Adipocyte (in vitro differentiated cells): Measurements from ENCODE around the gene CFAP298.

Experiments used
- DNase-seq: peaks from one replicate; pipeline ENCODE4 v3.0.0-alpha.2; 2015; ENCODE audit warnings: low read depth
- H3K27me3 ChIP-seq: replicated peaks from 2 replicates; pipeline ENCODE4 v1.7.0; 2013; ENCODE audit warnings: mild to moderate bottlenecking, low read length, moderate library complexity; ENCODE audit not compliant: control insufficient read depth, insufficient read depth
- H3K36me3 ChIP-seq: 2 replicates; pipeline ENCODE4 v1.7.0; 2013; ENCODE audit warnings: low read length, mild to moderate bottlenecking, moderate library complexity; ENCODE audit not compliant: control insufficient read depth, insufficient read depth, severe bottlenecking
- H3K4me1 ChIP-seq: 2 replicates; pipeline ENCODE4 v1.7.0; 2013; ENCODE audit warnings: mild to moderate bottlenecking, low read length, moderate library complexity; ENCODE audit not compliant: control insufficient read depth, insufficient read depth
- H3K4me3 ChIP-seq: 2 replicates; pipeline ENCODE4 v1.7.0; 2013; ENCODE audit warnings: mild to moderate bottlenecking, low read length, moderate library complexity
- H3K9ac ChIP-seq: 2 replicates; pipeline ENCODE4 v1.7.0; 2013; ENCODE audit warnings: mild to moderate bottlenecking, low read length, moderate library complexity
- H3K9me3 ChIP-seq: 2 replicates; pipeline ENCODE4 v1.7.0; 2013; ENCODE audit warnings: mild to moderate bottlenecking, low read length, moderate library complexity; ENCODE audit not compliant: control insufficient read depth

CFAP298 gene

DNA sequence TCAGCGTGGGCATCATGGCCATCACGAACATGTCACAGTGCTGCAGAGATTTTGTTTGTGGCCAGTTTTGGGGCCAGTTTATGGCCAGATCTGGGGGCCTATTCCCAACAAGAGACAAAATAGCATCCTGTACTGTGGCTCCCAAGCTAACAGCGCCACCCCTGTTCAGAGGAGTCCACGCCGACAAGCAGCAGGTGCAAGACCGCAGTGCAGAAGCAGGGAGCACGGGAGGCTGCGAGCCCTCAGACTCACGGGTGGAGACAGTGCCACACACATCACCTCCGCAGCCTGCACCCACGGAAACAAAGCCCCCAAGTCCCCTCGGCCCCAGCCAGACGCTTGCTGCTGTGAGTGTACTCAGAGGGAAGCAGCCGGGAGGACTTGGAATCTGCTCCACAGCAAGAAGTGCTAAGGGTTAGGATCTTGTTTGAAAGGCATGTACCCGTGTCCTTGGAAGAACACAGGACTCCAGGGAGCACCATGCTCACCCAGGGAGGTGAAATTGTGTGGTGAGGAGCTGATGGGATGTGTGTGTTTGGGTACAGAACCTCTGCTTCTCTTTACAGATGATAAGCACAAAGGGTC, 34.0 kb downstream of the CFAP298 start:
- Histone ChIP-seq H3K9ac (no peak overlapping the region), H3K36me3 (no peaks in the 10 kb centered on the region), H3K4me1 (no peaks in the 10 kb centered on the region), H3K9me3 (peaks cover 6% of the 10 kb centered on the region), H3K27me3 (peaks cover 44% of the 10 kb centered on the region), H3K4me3 (no peak overlapping the region)
- no peak for DNase-seq

DNA sequence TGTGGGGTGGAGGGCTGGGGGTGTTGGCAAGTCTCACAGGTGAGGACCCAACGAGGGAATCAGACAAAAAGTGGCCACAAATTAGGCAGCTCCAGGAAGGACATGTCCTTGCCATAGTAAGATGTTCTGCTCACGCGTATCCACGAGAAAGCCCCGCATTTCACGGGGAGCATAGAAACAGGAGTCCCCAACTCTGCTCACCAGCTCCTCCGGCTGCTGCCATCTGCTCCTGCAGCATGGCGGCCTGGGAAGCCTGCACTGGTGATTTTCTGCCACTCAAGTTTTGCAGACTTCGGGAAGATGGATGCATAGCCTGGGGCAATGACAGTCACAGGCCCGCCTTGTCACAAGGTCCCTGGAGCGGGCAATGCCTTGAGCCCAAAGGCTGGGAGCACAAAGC, 36.2 kb downstream of the CFAP298 start:
- Histone ChIP-seq H3K9me3 (peaks cover 6% of the 10 kb centered on the region), H3K4me1 (no peaks in the 10 kb centered on the region), H3K9ac (no peak overlapping the region), H3K36me3 (no peaks in the 10 kb centered on the region), H3K27me3 (peaks cover 36% of the 10 kb centered on the region), H3K4me3 (no peak overlapping the region)
- DNase-seq: no peak

DNA sequence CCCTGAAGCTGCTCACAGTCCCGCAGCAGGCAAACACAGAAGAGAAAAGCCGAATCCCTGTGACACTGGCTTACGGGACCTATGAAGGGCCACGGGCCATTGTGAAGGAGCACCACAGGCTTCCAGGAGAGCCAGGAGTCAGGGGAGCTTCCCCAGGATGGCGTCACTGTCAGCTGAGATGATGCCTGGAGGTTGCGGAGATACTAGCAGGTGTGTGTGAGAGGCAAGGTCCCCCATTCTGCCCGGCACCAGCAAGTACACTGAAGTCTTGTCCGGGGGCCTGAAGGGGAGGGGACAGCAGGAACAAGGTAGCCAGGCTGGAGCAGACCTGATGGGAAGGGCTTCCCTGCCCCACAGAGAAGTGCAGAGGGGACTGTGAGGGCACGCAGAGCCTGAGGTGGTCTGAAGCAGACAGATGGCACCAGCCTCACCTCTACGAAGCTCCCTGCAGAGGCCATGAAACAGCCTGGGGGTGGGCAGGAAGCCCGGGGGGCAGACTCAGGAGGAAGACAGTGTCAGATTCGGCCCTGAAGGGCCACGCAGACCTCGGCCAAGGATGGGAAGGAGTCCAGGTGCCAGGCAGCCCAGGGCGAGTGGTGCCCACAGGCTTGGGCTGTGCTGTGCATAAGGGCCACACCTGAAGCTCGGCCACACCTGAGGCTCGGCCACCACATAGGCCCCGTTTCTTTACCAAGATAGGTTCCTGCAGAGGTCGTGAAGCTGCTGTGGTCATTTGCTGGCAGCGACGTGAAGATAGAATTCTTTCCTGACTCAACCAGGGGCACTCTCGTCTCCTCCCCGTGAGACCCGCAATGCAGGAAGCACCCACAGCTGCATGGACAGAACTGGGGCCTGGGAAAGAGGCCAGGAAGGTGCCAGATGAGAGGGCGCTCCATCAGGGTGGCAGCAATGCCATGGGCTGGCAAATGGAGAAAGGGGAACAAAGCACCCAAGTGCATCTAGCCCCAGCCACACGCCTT, 36.9 kb downstream of the CFAP298 start:
- H3K4me3 ChIP-seq: no peak overlapping the region
- DNase-seq: no peak
- no peaks in the 10 kb centered on the region for H3K4me1 ChIP-seq
- H3K36me3 ChIP-seq: no peaks in the 10 kb centered on the region
- peaks cover 36% of the 10 kb centered on the region for H3K27me3 ChIP-seq
- peaks cover 6% of the 10 kb centered on the region for H3K9me3 ChIP-seq
- H3K9ac ChIP-seq: no peak overlapping the region

DNA sequence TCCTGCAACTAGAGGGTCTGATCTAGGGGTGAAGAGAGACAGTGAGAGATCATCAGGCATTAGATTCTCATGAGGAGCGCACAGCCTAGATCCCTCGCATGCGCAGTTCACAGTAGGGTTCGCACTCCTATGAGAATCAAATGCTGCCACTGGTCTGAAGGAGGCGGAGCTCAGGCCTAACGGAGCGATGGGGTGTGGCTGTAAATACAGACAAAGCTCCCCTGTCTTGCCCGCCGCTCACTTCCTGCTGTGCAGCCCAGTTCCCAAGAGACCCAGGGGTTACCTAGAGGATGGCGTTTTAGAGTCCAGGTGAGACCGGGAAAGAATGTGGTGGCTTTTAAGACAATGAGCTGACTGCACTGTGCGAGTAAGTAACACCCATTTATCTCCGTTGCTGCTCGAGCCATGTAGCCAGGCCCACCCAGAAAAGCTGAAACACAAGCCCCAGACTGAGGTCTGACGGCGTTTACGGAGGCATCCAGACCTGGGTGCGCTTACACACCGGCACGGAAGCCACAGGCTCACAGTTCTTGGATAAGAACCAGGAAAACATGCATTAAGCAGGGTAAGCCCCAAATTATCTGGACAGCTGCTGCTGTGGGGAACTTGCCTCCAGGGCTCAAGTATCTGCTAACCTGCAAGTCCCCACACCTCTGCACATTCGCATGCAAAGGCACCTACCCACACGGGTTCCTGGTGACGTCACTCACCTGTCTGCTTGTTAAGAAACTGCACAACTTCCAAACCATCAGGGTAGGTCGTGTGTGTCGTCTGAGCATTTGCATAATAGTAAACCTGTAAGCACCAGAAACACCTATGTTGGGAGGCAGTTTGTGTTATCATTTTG, 39.4 kb downstream of the CFAP298 start:
- DNase-seq: no peak
- Histone ChIP-seq H3K36me3 (no peaks in the 10 kb centered on the region), H3K9me3 (no peaks in the 10 kb centered on the region), H3K27me3 (peaks cover 17% of the 10 kb centered on the region), H3K4me1 (peaks cover 4% of the 10 kb centered on the region), H3K4me3 (no peak overlapping the region), H3K9ac (no peak overlapping the region)

DNA sequence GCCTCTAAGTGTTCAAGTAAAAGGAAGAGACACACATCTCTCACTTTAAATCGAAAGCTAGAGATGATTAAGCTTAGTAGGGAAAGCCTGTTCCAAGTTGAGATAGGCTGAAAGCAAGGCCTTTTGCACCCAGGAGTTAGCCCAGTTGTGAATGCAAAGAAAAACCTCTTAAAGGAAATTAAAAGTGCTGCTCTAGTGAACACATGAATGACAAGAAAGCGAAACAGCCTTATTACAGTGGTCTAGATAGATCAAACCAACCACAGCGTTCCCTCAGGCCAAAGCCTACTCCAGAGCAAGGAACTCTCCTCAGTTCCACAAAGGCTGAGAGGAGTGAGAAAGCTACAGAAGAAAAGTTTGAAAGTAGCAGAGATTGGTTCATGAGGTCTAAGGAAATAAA, 41.7 kb downstream of the CFAP298 start:
- Histone ChIP-seq H3K27me3 (peaks cover 17% of the 10 kb centered on the region), H3K9ac (no peak overlapping the region), H3K4me1 (peaks cover 4% of the 10 kb centered on the region), H3K4me3 (no peak overlapping the region), H3K36me3 (no peaks in the 10 kb centered on the region), H3K9me3 (peaks cover 2% of the 10 kb centered on the region)
- no peak for DNase-seq

DNA sequence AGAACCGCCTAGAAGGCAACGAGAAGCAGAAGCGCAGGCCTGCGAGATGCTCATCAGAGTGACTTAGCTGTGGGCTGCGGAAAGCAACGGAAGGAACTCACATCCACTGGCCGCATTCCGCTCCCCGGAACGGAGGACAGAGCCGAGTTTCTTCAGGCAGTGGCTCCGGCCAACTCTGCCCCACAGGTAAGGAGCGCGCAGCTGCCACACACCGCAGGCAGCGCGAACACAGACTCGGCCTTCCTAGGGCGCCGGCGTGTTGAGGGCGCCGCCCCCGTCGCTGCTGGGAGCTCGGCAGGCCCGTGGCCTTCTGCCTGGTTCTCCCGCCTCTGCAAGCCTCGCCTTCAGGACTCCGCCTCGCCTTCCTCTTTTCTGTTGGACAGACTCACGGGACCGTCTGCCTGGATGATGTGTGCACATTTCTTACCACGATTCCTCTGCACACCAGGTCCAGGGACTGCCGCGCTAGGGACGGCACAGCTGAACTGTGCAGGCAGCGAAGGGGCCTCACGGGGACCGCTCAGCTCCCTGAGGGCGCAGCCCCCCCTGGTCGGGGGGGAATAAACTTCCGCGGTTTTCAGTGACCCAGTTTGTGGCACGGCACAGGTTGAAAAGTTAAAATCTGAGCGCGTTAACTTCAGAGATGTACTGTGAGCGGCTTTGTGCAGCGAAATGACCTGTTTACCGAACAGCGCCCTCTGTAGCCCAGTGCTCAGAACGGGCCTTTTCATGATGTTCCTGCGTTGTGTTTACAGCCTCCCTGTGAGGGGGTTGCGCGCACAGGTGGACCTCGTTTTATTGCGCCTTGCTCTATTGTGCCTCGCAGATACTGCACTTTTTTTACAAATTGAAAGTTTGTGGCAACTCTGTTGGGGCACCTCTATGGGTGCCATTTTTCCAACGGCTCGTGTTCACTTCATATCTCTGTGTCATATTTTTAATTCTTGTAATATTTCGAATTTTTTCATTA, 42.6 kb downstream of the CFAP298 start:
- H3K4me1 ChIP-seq: peaks cover 4% of the 10 kb centered on the region
- H3K9ac ChIP-seq: peak overlapping the region; percentile 80
- peak overlapping the region; percentile 83 for H3K4me3 ChIP-seq
- no peaks in the 10 kb centered on the region for H3K36me3 ChIP-seq
- H3K9me3 ChIP-seq: peaks cover 11% of the 10 kb centered on the region
- DNase-seq: peak; percentile 93
- H3K27me3 ChIP-seq: peaks cover 11% of the 10 kb centered on the region

DNA sequence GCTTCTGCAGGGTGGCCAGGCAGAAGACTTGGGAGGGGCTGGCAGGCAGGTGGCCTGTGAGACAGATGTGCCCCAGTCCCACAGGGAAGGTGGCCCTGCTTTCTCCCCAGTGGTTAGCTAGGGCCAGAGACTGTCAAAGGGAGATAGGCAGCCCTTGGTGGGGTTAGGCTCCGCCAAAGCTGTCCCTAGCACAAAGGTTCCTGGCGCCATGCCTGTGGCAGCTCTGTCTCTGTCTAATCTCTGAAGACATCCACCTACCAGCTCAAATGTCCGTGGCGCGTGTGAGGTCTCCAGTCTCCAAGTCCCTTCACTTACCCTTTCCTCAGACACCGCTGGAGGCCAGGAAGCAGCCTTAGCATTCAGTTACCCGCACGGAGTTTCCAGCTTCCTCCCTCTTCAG, 44.6 kb downstream of the CFAP298 start:
- Histone ChIP-seq H3K4me1 (peaks cover 4% of the 10 kb centered on the region), H3K9me3 (peaks cover 17% of the 10 kb centered on the region), H3K4me3 (no peak overlapping the region), H3K27me3 (no peaks in the 10 kb centered on the region), H3K36me3 (no peaks in the 10 kb centered on the region), H3K9ac (no peak overlapping the region)
- no peak for DNase-seq

DNA sequence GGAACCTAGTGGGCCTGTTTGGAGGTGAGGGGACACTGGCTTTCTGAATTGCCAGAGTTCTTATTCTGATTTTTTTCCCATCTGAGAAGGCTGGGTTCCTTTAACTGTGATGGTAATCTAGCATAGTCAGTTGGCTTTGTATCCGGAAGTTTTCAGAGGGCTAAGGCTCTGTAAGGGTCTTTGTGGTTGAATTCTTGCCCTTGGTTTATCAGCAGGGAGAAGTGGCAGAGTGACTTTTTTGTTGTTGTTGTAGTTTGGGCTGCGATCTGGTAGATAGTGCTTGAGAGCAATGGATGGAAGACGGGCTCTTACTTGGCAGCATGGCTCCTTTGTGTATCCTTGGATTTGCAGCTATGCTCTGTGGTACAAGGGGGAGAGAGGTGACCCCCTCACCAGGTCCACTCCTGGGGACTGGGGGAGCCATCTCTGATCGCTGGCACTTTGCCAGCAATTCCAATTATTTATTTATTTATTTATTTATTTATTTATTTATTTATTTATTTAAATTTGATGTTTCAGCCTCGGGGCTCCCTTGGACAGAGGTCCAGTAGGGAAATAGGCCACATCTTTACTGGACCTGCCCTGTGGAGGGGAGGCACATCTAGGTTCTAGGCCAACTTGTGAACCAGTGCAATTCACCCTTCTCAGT, 45.3 kb downstream of the CFAP298 start:
- no peak overlapping the region for H3K4me3 ChIP-seq
- no peaks in the 10 kb centered on the region for H3K27me3 ChIP-seq
- H3K36me3 ChIP-seq: no peaks in the 10 kb centered on the region
- no peak overlapping the region for H3K9ac ChIP-seq
- H3K9me3 ChIP-seq: peaks cover 17% of the 10 kb centered on the region
- no peak for DNase-seq
- peaks cover 4% of the 10 kb centered on the region for H3K4me1 ChIP-seq

DNA sequence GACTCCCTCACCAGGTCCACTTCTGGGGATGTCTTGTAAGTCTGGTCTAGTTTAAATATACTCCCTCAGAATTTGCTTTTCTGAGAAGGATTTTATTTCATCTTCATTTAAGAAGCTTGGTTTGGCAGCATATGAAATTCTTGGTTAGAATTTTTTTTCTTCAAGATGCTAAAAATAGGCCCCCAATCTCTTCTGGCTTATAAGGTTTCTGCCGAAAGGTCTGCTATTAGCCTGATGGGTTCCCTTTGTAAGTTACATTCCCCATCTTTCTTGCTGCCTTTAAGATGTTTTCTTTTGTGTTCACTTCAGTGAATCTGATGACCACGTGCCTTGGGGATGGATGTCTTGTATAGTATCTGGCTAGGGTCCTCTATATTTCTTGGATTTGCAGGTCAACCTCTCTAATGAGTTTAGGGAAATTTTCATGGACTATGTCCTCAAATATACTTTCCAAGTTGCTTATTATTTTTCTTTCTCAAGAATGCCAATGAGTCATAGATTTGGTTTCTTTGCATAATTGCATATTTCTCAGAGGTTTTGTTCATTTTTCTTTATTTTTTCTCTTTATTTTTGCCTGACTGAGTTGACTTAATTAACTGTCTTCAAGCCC, 46.2 kb downstream of the CFAP298 start:
- no peaks in the 10 kb centered on the region for H3K36me3 ChIP-seq
- H3K9me3 ChIP-seq: peaks cover 17% of the 10 kb centered on the region
- H3K9ac ChIP-seq: no peak overlapping the region
- H3K27me3 ChIP-seq: no peaks in the 10 kb centered on the region
- peaks cover 4% of the 10 kb centered on the region for H3K4me1 ChIP-seq
- no peak overlapping the region for H3K4me3 ChIP-seq
- DNase-seq: peak; percentile 28

DNA sequence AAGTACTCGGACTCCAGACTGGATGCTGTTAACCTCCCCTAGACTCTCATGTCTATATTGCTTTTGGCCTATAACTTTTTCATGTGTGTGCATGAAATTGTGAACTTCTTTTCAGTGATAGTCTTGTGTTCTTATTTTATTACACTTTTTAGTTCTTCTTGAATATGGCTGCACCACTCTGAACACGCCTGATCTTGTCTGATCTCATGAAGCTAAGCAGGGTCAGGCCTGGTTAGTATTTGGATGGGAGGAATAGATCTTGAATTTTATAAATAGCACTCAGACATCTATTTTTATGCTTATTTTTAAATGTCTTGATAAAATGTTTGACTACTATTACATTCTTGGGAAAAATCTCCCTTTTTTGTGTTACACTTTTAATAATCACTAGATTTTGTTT, 49.3 kb downstream of the CFAP298 start:
- H3K27me3 ChIP-seq: no peaks in the 10 kb centered on the region
- H3K9me3 ChIP-seq: peaks cover 17% of the 10 kb centered on the region
- no peak overlapping the region for H3K4me3 ChIP-seq
- no peaks in the 10 kb centered on the region for H3K4me1 ChIP-seq
- peak overlapping the region; percentile 14 for H3K9ac ChIP-seq
- DNase-seq: no peak
- H3K36me3 ChIP-seq: no peaks in the 10 kb centered on the region
